PC-9 (cell line): ENCODE data around the gene ZSWIM1. TPM values are rescaled to one million over a fixed set of nuclear protein-coding genes. Genes with fewer than 3 reads are reported as not detected.

ENCODE experiments used
- BruUV-seq: library from RNA; stranded (reverse); fragments of 400-500 nt; replicated peaks from 2 replicates; lab custom pipeline; 2021; lab: Mats Ljungman, UMichigan
- CTCF ChIA-PET: fragments of 300-600 bp; sonication (Branson Sonifier 250); formaldehyde crosslinking; loops from one replicate; lab custom pipeline; 2022; ENCODE audit warnings: antibody characterized with exemption; lab: Charles Lee
- POLR2A ChIA-PET: fragments of 300-600 bp; sonication (Branson Sonifier 250); formaldehyde crosslinking; loops from one replicate; lab custom pipeline; 2022; ENCODE audit warnings: antibody characterized with exemption; ENCODE audit not compliant: unreplicated experiment; lab: Charles Lee
- DNase-seq, 2 experiments: peaks; one replicate each; pipeline versions ENCODE4 v3.0.0 to v3.0.0-alpha.2; 2015 to 2022; ENCODE audit warnings: mixed read lengths in 1 of 2
- H2AFZ ChIP-seq: fragments of 200-600 bp; sonication (generic); 2 replicates; pipeline ENCODE4 v1.8.1; 2017; ENCODE audit warnings: antibody characterized with exemption
- H3F3A ChIP-seq: fragments of 200-600 bp; sonication (generic); 2 replicates; pipeline ENCODE4 v1.8.1; 2017; ENCODE audit warnings: antibody characterized with exemption, mild to moderate bottlenecking, low read depth; ENCODE audit not compliant: insufficient read depth
- H3K27ac ChIP-seq: fragments of 200-600 bp; sonication (generic); 2 replicates; pipeline ENCODE4 v1.6.1; 2016; ENCODE audit warnings: mixed run types
- H3K27me3 ChIP-seq: fragments of 200-600 bp; sonication (generic); 2 replicates; pipeline ENCODE4 v1.6.1; 2016; ENCODE audit warnings: low read depth, mixed run types; ENCODE audit not compliant: insufficient read depth
- H3K36me3 ChIP-seq: fragments of 200-600 bp; sonication (generic); 2 replicates; pipeline ENCODE4 v1.6.1; 2016; ENCODE audit warnings: low read depth, mixed run types
- H3K4me1 ChIP-seq: fragments of 200-600 bp; sonication (generic); replicated peaks from 2 replicates; pipeline ENCODE4 v1.6.1; 2016; ENCODE audit warnings: mixed run types; ENCODE audit not compliant: insufficient read depth
- H3K4me2 ChIP-seq: fragments of 200-600 bp; sonication (generic); 2 replicates; pipeline ENCODE4 v1.6.1; 2017; ENCODE audit warnings: mixed run types
- H3K4me3 ChIP-seq: fragments of 200-600 bp; sonication (generic); 2 replicates; pipeline ENCODE4 v1.6.1; 2016; ENCODE audit warnings: mixed run types
- H3K79me2 ChIP-seq: fragments of 200-600 bp; sonication (generic); 2 replicates; pipeline ENCODE4 v1.6.1; 2017; ENCODE audit warnings: low read depth, mixed run types
- H3K9me2 ChIP-seq: fragments of 200-600 bp; sonication (generic); 2 replicates; pipeline ENCODE4 v1.8.1; 2017; ENCODE audit warnings: mild to moderate bottlenecking; ENCODE audit not compliant: insufficient read depth
- H3K9me3 ChIP-seq: fragments of 200-600 bp; sonication (generic); 2 replicates; pipeline ENCODE4 v1.8.1; 2016; ENCODE audit warnings: low read depth; ENCODE audit not compliant: insufficient read depth
- H4K20me1 ChIP-seq: fragments of 200-600 bp; sonication (generic); 2 replicates; pipeline ENCODE4 v1.8.1; 2017; ENCODE audit not compliant: insufficient read depth
- CTCF ChIP-seq: fragments of 200-600 bp; sonication (generic); conservative IDR thresholded peaks from 2 replicates; pipeline ENCODE4 v1.6.1; 2017; ENCODE audit warnings: mixed run types, antibody characterized with exemption, mild to moderate bottlenecking, moderate library complexity
- EZH2 ChIP-seq: fragments of 200-600 bp; sonication (generic); IDR thresholded peaks from 2 replicates; pipeline ENCODE4 v1.8.0; 2017; ENCODE audit warnings: antibody characterized with exemption, low read depth
- intact Hi-C: fragments of 100-400 bp; cut with micrococcal nuclease; formaldehyde crosslinking; loops from one replicate; pipeline ENCODE4 v1.10.0; 2022; ENCODE audit not compliant: unreplicated experiment
- total RNA-seq: library from RNA; stranded (reverse); gene quantifications from 2 replicates; pipeline ENCODE4 v1.2.3, GENCODE V29; 2021

Gene ZSWIM1
- total RNA-seq, 1 experiment from 2014 or later: 13.2 TPM

GRCh38 chr20:45890985-45891983 is 10.3 kb downstream of the ZSWIM1 start, which contains the start of the genes CTSA and NEURL2:
Gene CTSA, plus strand, starts transcription at chr20:45891335. Its CDS starts 234 bp downstream, at chr20:45891569.
Gene NEURL2, minus strand, starts transcription at chr20:45891208. Its CDS starts 217 bp downstream, at chr20:45890991.
- BruUV-seq: no TSS peak
- Histone ChIP-seq H3K27me3 (no peaks in the 10 kb centered on the region), H3K36me3 (peaks cover 12% of the 10 kb centered on the region; the same call in 1 of the 2 replicates), H3K4me3 (peak within 1 kb of the TSS; percentile 82), H3K9me2 (no peaks in the 10 kb centered on the region), H3K9me3 (no peaks in the 10 kb centered on the region), H3K4me2 (peak within 1 kb of the TSS; percentile 98), H3K79me2 (peaks cover 13% of the 10 kb centered on the region), H4K20me1 (no peaks in the 10 kb centered on the region), H2AFZ (peak within 1 kb of the TSS; percentile 99), H3K4me1 (peaks cover 14% of the 10 kb centered on the region; the same call in 1 of the 2 replicates), H3F3A (peaks cover 46% of the 10 kb centered on the region; the same call in 1 of the 2 replicates), H3K27ac (no peak within 1 kb of the TSS)
- DNase-seq: peak; percentile 81 to 90
- ChIA-PET POLR2A (interaction anchor here (0.6 kb wide), 1 partner anchor 42 kb away, joined by 8 read pairs; no protein-coding TSS in a partner anchor), CTCF (interaction anchor here (1.0 kb wide), 1 partner anchor 13 kb away, joined by 3 read pairs; no protein-coding TSS in a partner anchor)
- TF ChIP-seq EZH2: no peak
- no peak; the same call in 1 of the 2 replicates for TF ChIP-seq CTCF
- intact Hi-C loops: loop anchor here (5.0 kb wide), 1 partner anchor 74 kb away; no protein-coding TSS in a partner anchor

- peak overlapping the region; percentile 99 for H2AFZ ChIP-seq
- peaks cover 53% of the 10 kb centered on the region; the same call in 1 of the 2 replicates for H3F3A ChIP-seq
- no peaks in the 10 kb centered on the region for H3K9me3 ChIP-seq
- TSS peak; percentile 22 for BruUV-seq
- peaks cover 20% of the 10 kb centered on the region for H3K36me3 ChIP-seq
- no peaks in the 10 kb centered on the region for H3K9me2 ChIP-seq
- ChIA-PET POLR2A (interaction anchor here (0.6 to 0.7 kb wide), 4 partner anchors 37 to 75 kb away, joined by 3 to 8 read pairs (median 6); no protein-coding TSS in a partner anchor), CTCF (no interaction called here)
- no peak overlapping the region for H3K27ac ChIP-seq
- peak overlapping the region; percentile 82 for H3K4me3 ChIP-seq
- H3K4me1 ChIP-seq: peaks cover 14% of the 10 kb centered on the region; the same call in 1 of the 2 replicates
- no peaks in the 10 kb centered on the region for H3K27me3 ChIP-seq
- intact Hi-C loops: loop anchor here (2.0 to 5.0 kb wide), 2 partner anchors 75 to 93 kb away; no protein-coding TSS in a partner anchor
- peak overlapping the region; percentile 98 for H3K4me2 ChIP-seq
- DNase-seq: peak; percentile 39 to 59
- H4K20me1 ChIP-seq: no peaks in the 10 kb centered on the region
- H3K79me2 ChIP-seq: peaks cover 13% of the 10 kb centered on the region
- no peak for TF ChIP-seq EZH2
- TF ChIP-seq CTCF: 0 out of 2 replicates have a peak, but pooled peaks have one; percentile 42
These were observed 11.2 kb downstream of the ZSWIM1 start for GRCh38 chr20:45892049-45892825.
